ENCODE data around the gene SEMA3B. TPM values are rescaled to one million over a fixed set of nuclear protein-coding genes. Genes with fewer than 3 reads are reported as not detected.
A peak's percentile ranks its signal among the peaks of the same experiment; 100 is the strongest.

SEMA3B gene
- total and polyA plus RNA-seq, 9 of the 15 experiments (the other 6 are each of a cell fraction or from before 2014, with no cell fraction given): 0.03 to 1.8 (median 0.55) TPM; not detected in 1

GRCh38 chr3:50295553-50296431, 26.8 kb downstream of the SEMA3B start:
- FAIRE-seq (no peak), DNase-seq (ENCODE audit: extremely low read depth in 1 of 4, low spot score in 3 of 4) (no peak), ATAC-seq (no peak)
- Histone ChIP-seq H2AFZ (ENCODE audit: low read depth, low read length) (no peak overlapping the region), H3K9me1 (ENCODE audit: control insufficient read depth, insufficient read depth, low read length) (no peaks in the 10 kb centered on the region), H3K4me3 (no peak overlapping the region), H3K9ac (ENCODE audit: insufficient read depth in 1 of 2, low read depth in 2 of 2, low read length in 2 of 2) (peak overlapping the region in 1 of 2 experiments; percentile 35; a peak in 2 of 4 replicates), H3K79me2 (ENCODE audit: control insufficient read depth, insufficient read depth, low read length) (peaks cover 47% of the 10 kb centered on the region), H3K36me3 (ENCODE audit: control insufficient read depth, insufficient read depth, low read length) (peaks cover 17% of the 10 kb centered on the region; the same call in 2 of the 3 replicates), H4K20me1 (replicated peaks; ENCODE audit: control insufficient read depth, insufficient read depth, low read length) (no peaks in the 10 kb centered on the region), H3K27me3 (ENCODE audit: control insufficient read depth in 2 of 2, insufficient read depth in 2 of 2, low read length in 2 of 2) (no peaks in the 10 kb centered on the region), H3K27ac (ENCODE audit: extremely low read depth, low read depth, low read length) (no peak overlapping the region), H3K9me3 (replicated peaks; ENCODE audit: control insufficient read depth, insufficient read depth, low read depth, low read length) (no peaks in the 10 kb centered on the region), H3K4me2 (ENCODE audit: insufficient read depth, low read length) (no peak overlapping the region), H3K4me1 (replicated peaks in 1 of 2; ENCODE audit: control insufficient read depth in 2 of 2, insufficient read depth in 2 of 2, low read length in 2 of 2) (peaks cover 23 to 73% of the 10 kb centered on the region in 2 experiments; a peak in 4 of 5 replicates)
- intact Hi-C loops (cut with micrococcal nuclease): no loop called here
- ChIA-PET CTCF (ENCODE audit: low intra/inter-chr PET ratio) (no interaction called here), POLR2A (no interaction called here)
- in situ Hi-C loops (cut with MboI): no loop called here
- no TSS peak for BruUV-seq (replicated peaks)
- 86% methylated on average over 7 of the region's 8 CpGs for WGBS (ENCODE audit: insufficient coverage, low coverage, missing lambda C conversion rate)
- no peak for TF ChIP-seq KDM4B (IDR thresholded peaks at IDR 0.05; ENCODE audit: borderline replicate concordance in 2 of 2, low read depth in 1 of 2)
- peak; percentile 70; the same call in 1 of the 2 replicates for TF ChIP-seq ZKSCAN1 (IDR thresholded peaks at IDR 0.05; ENCODE audit: low read depth, low read length)

GRCh38 chr3:50296721-50297383, 27.9 kb downstream of the SEMA3B start:
- WGBS (ENCODE audit: insufficient coverage, low coverage, missing lambda C conversion rate): 91% methylated on average over 7 of the region's 18 CpGs
- TF ChIP-seq ZNF282 (CRISPR knock-in tag; IDR thresholded peaks at IDR 0.05) (no peak), POLR2G (IDR thresholded peaks at IDR 0.05; ENCODE audit: low read depth, low read length) (0 out of 2 replicates have a peak, but pooled peaks have one; percentile 21)
- no peak overlapping the region for H2AFZ ChIP-seq (ENCODE audit: low read depth, low read length)
- H4K20me1 ChIP-seq (replicated peaks; ENCODE audit: control insufficient read depth, insufficient read depth, low read length): no peaks in the 10 kb centered on the region
- peaks cover 40% of the 10 kb centered on the region for H3K79me2 ChIP-seq (ENCODE audit: control insufficient read depth, insufficient read depth, low read length)
- peaks cover 27 to 69% of the 10 kb centered on the region in 2 experiments; a peak in 4 of 5 replicates for H3K4me1 ChIP-seq (replicated peaks in 1 of 2; ENCODE audit: control insufficient read depth in 2 of 2, insufficient read depth in 2 of 2, low read length in 2 of 2)
- intact Hi-C loops (cut with micrococcal nuclease): no loop called here
- ChIA-PET POLR2A (interaction anchor here (0.6 kb wide), 2 partner anchors 10 to 1220 kb away, joined by 3 to 4 read pairs; no protein-coding TSS in a partner anchor), CTCF (ENCODE audit: low intra/inter-chr PET ratio) (no interaction called here)
- peaks cover 19% of the 10 kb centered on the region; the same call in 2 of the 3 replicates for H3K36me3 ChIP-seq (ENCODE audit: control insufficient read depth, insufficient read depth, low read length)
- H3K9me1 ChIP-seq (ENCODE audit: control insufficient read depth, insufficient read depth, low read length): no peaks in the 10 kb centered on the region
- no peak overlapping the region for H3K4me2 ChIP-seq (ENCODE audit: insufficient read depth, low read length)
- DNase-seq (ENCODE audit: extremely low read depth in 1 of 4, low spot score in 3 of 4) (no peak), ATAC-seq (no peak), FAIRE-seq (no peak)
- H3K27me3 ChIP-seq (ENCODE audit: control insufficient read depth in 2 of 2, insufficient read depth in 2 of 2, low read length in 2 of 2): no peaks in the 10 kb centered on the region
- in situ Hi-C loops (cut with MboI): no loop called here
- peak overlapping the region in 1 of 2 experiments; percentile 97; a peak in 2 of 4 replicates for H3K9ac ChIP-seq (ENCODE audit: insufficient read depth in 1 of 2, low read depth in 2 of 2, low read length in 2 of 2)
- no peaks in the 10 kb centered on the region for H3K9me3 ChIP-seq (replicated peaks; ENCODE audit: control insufficient read depth, insufficient read depth, low read depth, low read length)
- H3K27ac ChIP-seq (ENCODE audit: extremely low read depth, low read depth, low read length): no peak overlapping the region
- no TSS peak for BruUV-seq (replicated peaks)
- no peak overlapping the region for H3K4me3 ChIP-seq
